GM12874 (cell line): ENCODE data around the gene AHSP.

ENCODE experiments used
- TF ChIP-seq, protein P1 (sequence below): IDR thresholded peaks from 2 replicates; pipeline ENCODE4 v1.5.1; 2011; ENCODE audit warnings: low read depth, mild to moderate bottlenecking, control low read depth, low read length, moderate library complexity; ENCODE audit not compliant: insufficient read depth

Gene AHSP

DNA sequence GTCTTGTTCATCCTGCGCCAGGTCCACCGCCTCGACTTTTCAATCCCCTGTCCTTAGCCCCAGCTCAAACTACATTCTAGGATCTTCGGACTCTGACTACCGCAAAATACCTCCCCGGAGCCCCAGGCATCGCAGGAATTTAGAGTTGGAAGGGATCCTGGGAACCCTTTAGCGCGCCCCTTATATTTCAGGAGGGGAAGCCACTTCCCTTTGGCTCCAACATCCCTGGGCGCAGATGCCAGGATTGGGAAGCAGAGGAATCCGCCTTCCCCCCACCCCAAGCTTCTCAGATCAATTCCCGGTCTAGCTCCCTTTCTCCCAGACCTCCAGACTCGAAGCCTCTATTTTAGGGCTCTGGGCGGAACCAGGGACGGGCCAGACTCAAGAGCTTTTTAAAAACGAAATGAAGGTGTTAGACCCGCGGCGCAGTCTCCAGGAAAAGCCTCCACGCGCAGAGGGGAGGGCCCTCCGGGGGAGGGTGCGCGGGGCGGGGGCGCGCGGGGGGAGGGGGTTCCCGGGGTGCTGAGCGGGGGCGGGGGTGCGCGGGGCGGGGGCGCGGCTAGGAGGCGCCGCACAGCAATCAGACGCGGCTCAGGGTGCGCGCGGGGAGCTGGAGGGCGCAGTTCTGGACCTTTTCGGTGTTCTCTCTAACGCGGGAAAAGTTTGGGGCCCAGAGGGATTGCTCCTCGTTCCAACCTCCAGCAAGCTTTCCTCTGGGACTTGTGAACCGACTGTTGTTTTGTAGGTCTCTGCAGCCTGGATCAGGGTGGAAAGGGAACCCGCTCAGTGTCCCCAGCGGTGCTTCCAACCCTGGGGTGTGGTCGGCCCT is 1.6 kb downstream of the AHSP start:
- TF ChIP-seq, protein P1, sequence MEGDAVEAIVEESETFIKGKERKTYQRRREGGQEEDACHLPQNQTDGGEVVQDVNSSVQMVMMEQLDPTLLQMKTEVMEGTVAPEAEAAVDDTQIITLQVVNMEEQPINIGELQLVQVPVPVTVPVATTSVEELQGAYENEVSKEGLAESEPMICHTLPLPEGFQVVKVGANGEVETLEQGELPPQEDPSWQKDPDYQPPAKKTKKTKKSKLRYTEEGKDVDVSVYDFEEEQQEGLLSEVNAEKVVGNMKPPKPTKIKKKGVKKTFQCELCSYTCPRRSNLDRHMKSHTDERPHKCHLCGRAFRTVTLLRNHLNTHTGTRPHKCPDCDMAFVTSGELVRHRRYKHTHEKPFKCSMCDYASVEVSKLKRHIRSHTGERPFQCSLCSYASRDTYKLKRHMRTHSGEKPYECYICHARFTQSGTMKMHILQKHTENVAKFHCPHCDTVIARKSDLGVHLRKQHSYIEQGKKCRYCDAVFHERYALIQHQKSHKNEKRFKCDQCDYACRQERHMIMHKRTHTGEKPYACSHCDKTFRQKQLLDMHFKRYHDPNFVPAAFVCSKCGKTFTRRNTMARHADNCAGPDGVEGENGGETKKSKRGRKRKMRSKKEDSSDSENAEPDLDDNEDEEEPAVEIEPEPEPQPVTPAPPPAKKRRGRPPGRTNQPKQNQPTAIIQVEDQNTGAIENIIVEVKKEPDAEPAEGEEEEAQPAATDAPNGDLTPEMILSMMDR, result no peak

DNA sequence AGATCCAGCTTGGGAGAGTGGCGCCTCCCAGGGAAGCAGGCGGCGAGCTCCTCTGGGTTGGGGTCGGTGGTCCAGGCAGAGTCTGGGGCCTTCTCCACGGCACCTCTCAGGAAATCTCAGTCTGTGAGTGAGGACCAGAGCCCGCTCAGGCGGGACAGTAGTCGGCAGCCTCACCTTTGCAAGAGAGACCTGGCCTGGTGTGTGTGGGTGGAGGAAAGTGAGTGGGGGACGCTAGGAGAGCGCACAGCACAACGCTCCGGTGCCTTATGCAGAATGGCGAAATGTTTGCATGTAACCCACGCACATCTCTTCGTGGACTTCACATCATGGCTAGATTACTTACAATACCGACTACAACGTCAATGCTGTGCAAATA is 2.2 kb downstream of the AHSP start:
- TF ChIP-seq, protein P1, result no peak

DNA sequence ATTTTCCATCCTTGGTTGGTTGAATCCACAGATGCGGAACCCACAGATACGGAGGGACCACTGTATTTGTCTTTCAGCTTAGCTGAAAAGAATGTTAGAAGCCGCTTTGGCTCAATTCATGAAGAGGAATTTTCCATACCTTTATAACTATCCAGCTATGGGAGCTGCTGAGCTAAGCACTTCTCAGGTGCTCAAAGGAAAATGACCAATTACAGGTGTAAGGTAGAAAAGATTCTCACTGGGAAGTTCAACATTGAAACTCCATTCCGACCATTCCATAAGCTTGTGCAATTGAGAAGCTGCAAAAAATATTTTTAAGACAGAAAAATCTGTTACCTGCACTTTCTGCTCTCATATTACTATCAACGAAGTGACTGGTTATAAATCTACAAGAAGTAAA is 2.7 kb downstream of the AHSP start:
- TF ChIP-seq, protein P1, result no peak

DNA sequence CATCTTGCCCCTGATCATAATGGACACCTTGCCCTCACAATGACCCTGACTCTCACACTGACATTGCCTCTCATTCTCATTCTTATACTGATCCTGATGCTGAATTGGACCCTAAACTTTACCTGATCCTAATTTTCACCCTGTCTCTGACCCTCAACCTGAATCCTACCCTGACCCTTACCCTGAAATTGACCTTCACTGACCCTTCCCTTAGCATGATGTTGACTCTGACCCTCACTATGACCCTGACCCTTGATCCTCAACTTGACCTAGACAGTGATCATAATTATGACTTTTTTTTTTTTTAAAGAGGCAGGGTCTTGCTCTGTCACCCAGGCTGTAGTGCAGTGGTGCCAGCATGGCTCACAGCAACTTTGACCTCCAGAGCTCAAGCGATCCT is 3.4 kb downstream of the AHSP start:
- TF ChIP-seq, protein P1, result no peak

DNA sequence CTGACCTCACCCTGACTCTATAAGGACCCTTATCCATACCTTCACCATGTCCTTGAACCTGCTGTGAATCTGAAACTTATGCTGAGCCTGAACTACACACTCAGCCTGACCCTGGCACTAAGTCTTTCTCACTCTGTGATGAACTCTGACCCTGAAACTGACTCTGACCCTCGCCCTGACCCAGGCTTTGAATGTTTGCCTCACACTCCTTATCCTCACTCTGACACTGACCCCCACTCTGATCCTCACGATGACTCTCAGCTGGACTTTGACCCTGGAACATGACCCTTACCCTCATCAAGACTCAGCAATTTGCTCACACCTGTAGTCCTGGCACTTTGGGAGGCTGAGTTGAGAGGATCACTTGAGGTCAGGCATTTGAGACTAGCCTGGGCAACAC is 4.4 kb downstream of the AHSP start:
- TF ChIP-seq, protein P1, result no peak

DNA sequence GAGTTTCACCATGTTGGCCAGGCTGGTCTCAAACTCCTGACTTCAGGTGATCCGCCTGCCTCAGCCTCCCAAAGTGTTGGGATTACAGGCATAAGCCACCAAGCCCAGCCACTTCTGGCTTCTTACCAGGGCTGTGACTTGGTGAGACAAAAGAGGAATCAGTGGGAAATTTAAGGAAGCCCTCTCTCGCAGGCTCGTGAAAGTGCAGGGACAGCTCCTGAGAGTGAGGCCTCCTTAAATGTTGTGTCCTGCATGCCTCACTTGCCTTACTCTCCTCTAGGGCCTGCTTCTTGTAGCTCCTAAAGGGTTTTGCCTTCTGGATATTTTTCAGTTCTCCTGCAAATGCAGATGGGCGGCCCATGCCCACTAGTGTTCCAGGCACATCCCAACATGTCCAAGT is 5.2 kb downstream of the AHSP start:
- TF ChIP-seq, protein P1, result no peak

DNA sequence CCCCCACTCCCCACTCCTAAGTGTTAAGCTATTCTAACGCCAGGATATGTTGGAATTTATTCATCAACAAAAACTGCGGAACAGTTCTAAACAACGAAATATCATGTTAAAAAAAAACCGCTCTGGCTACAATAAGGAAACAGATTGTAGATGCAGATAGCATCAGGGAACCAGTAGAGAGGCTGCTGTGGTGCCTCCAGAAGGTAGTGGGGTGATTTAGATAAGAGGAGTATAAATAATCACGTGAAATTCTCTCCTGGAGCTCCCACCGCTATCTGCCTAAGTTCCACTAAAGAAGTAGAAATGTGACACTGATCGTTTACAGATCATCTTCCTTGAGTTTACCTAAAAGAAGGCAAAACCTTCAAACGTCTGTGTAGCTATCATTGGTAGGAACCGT is 8.0 kb downstream of the AHSP start:
- TF ChIP-seq, protein P1, result no peak
